GM12874 (cell line): ENCODE results near the gene GTSF1L.

Experiments
- TF ChIP-seq, protein P1 (sequence below): IDR thresholded peaks from 2 replicates; pipeline ENCODE4 v1.5.1; 2011; ENCODE audit warnings: low read depth, mild to moderate bottlenecking, control low read depth, low read length, moderate library complexity; ENCODE audit not compliant: insufficient read depth

Gene GTSF1L

DNA sequence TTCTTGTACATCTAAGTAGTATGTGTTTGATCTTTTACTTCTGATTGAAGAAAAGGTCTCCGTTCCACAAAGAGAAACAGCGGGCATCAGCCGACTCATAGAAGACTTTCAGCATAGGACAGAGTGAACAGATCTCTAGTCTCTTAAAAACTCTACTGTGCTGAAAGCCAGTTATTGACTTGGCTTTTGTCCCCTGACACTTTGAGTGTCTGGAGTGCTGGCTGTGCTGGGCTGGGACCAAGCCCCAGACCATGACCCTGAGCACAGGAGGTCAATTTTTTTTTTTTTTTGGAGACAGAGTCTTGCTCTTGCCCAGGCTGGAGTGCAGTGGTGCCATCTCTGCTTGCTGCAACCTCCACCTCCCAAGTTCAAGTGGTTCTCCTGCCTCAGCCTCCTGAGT is 32.0 kb downstream of the GTSF1L start:
- TF ChIP-seq, protein P1, sequence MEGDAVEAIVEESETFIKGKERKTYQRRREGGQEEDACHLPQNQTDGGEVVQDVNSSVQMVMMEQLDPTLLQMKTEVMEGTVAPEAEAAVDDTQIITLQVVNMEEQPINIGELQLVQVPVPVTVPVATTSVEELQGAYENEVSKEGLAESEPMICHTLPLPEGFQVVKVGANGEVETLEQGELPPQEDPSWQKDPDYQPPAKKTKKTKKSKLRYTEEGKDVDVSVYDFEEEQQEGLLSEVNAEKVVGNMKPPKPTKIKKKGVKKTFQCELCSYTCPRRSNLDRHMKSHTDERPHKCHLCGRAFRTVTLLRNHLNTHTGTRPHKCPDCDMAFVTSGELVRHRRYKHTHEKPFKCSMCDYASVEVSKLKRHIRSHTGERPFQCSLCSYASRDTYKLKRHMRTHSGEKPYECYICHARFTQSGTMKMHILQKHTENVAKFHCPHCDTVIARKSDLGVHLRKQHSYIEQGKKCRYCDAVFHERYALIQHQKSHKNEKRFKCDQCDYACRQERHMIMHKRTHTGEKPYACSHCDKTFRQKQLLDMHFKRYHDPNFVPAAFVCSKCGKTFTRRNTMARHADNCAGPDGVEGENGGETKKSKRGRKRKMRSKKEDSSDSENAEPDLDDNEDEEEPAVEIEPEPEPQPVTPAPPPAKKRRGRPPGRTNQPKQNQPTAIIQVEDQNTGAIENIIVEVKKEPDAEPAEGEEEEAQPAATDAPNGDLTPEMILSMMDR, result no peak

DNA sequence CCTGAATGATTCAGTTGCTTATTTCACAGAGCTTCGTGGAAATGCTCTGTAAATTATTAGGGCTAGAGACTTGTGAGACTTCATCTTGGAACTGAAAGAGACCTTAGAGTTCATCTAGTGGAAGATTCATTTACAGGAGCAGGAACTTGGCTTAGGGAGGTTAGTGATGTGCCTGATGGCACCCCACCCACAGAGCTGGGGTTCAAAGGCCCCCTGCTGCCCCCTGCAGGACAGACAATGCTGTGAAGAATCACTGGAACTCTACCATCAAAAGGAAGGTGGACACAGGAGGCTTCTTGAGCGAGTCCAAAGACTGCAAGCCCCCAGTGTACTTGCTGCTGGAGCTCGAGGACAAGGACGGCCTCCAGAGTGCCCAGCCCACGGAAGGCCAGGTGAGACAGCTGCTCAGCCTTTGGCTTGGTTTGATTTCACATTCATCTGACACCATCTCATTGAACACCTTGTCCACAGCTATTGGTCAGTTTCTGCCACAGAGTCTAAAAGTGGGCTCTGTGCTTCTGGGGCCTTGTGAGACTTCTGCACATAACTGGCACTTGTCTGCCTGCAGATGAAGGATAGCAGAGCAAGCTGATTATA is 34.8 kb downstream of the GTSF1L start:
- TF ChIP-seq, protein P1, result peak; percentile 79

DNA sequence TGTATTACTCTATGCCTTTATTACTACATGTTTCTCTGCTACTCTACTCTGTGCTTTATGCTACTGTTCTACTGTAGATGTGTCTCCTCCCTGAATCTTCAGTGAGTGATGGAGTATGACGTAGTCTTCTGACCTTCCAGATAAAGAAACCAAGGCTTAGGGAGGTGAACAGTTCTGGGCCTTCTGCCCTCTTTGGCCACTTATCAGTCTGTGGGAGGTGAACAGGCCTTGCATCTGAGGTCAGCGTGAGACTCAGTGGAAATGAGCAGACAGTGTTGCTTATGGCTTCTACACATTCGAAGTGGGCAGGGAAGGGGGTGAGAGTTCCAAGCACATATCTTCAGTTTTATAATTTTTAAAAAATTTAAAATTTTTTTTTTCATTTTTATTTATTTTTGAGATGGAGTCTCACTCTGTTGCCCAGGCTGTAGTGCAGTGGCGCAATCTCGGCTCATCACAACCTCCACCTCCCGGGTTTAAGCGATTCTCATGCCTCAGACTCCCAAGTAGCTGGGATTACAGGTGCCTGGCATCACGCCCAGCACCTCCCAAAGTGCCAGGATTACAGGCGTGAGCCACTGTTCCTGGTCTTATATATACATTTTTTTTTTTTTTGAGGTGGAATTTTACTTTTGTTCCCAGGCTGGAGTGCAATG is 35.7 kb downstream of the GTSF1L start:
- TF ChIP-seq, protein P1, result no peak

DNA sequence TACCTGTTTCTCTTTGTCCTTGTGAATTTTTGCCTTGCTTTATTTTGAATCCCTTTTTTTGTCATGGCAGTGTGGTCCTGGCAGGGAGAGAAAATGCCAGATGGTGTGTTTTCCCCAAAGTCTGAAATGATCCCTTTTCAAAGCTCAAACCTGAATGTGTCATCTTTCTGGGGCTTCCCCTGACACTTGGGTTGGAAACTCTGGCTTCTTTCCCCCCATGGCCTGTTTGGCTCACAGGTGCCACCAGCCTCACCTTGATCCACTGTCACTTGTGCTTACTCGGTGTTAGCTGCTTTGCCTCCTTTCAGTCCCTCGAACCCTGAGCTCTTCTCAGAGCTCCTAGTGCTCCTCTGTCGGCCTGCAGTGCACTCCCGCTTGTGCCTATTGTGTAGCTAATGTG is 37.6 kb downstream of the GTSF1L start:
- TF ChIP-seq, protein P1, result no peak

DNA sequence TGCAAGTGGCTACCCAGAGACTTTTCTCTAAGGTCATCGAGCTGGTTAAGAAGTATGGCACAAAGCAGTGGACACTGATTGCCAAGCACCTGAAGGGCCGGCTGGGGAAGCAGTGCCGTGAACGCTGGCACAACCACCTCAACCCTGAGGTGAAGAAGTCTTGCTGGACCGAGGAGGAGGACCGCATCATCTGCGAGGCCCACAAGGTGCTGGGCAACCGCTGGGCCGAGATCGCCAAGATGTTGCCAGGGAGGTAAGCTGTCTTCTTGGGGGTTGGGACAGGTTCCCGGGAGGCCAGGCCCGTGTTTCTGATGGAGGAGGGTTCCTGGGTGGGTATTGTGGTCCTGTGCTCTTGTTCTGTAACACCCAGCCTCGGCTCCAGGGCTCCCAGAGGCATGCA is 40.0 kb downstream of the GTSF1L start:
- TF ChIP-seq, protein P1, result no peak

DNA sequence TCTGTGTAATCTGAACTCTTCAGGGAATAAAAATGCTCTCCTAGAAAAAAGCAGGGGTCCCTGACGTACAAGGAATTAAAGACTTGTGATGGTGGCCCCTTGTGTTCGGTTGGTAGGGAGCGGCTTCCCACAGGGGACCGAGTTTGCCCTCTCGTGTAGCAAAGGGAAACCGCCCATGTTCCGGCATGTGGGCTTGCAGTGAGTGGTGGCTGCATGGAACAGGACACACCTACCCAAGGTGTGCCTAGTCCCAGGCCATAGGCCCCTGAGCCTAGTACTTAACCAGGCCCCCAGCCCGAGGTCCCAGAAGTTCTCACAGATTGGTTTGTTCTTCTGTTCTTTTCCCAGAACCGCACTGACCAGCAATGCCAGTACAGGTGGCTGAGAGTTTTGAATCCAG is 44.4 kb downstream of the GTSF1L start:
- TF ChIP-seq, protein P1, result no peak

DNA sequence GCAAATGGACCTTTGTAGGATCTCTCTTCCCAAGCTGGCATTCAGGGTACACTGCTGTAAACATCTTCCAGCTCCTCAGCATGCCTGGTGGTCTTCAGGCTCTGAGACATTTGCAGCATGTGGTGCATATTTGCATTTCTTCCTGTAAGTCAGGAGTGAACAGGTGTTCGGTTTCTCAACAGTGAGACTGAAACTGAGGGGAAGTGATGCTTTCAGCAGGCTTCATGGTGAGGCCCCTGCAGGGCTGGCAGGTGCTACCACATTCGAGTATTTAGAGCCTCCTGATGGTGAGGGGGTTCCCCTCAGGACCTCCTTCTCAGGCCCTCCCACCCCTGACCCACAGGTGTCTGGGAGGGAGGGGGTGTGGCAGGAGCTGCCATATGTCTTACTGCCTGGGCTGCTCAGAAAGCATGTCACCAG is 44.8 kb downstream of the GTSF1L start:
- TF ChIP-seq, protein P1, result no peak
